NCI-H446 treated with DMSO at 0.1 percent for 48 hours (cell line): Measurements from ENCODE around the gene PRAMEF5.
"Not testable (repeated sequence)": the region's sequence is repeated elsewhere in the genome, so short reads cannot be mapped to it uniquely, and the experiment has no call there.

Source experiments
- DNase-seq: peaks from one replicate; lab custom pipeline; 2025; lab: John Stamatoyannopoulos, UW

The PRAMEF5 gene

GRCh38 chr1:13277016-13277415 is 23.0 kb downstream of the PRAMEF5 start:
- DNase-seq: not testable (repeated sequence)

GRCh38 chr1:13279617-13280016 is 25.6 kb downstream of the PRAMEF5 start:
- DNase-seq: not testable (repeated sequence)

DNA sequence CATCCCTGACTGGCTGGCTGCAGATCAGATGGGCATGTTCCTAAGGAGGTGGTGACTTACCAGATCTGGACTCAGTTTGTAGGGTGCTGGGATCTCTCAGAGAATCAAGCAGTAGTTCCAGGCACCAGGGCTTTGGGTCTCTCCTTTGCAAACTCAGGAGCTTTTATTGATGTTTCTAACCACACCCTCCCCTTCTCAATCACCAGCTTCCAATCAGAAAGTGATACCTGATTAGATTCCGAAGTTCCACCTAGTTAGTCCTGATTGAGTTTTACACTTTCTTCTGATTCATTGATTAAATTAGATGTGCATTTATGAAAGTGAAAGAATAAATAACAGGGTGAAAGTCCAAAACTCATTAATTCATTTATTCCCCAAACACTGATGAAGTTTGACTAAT is 31.0 kb downstream of the PRAMEF5 start, which contains the start of gene PRAMEF8:
TSS of gene PRAMEF8 (minus strand) at position 101 of the 400 bp plus-strand sequence. CDS start 1,046 bp downstream, outside the sequence.
- not testable (repeated sequence) for DNase-seq

GRCh38 chr1:13289030-13289429 is 35.0 kb downstream of the PRAMEF5 start:
- not testable (repeated sequence) for DNase-seq

- not testable (repeated sequence) for DNase-seq
Observed at GRCh38 chr1:13297216-13297931, 43.4 kb downstream of the PRAMEF5 start.

GRCh38 chr1:13298699-13299098 is 44.7 kb downstream of the PRAMEF5 start:
- not testable (repeated sequence) for DNase-seq

- DNase-seq: not testable (repeated sequence)
Observed at GRCh38 chr1:13302197-13302596, 48.2 kb downstream of the PRAMEF5 start.

- not testable (repeated sequence) for DNase-seq
Observed at GRCh38 chr1:13303239-13303638, 49.2 kb downstream of the PRAMEF5 start, which contains the start of gene PRAMEF33. PRAMEF33 (plus strand) TSS chr1:13303539; CDS start chr1:13305955, 2,416 bp downstream.
